HCT116 (cell line): ENCODE results near the gene EPB41L5. TPM values are rescaled to one million over a fixed set of nuclear protein-coding genes. Genes with fewer than 3 reads are reported as not detected.
"Not testable (repeated sequence)": the region's sequence is repeated elsewhere in the genome, so short reads cannot be mapped to it uniquely, and the experiment has no call there.

Experiments
- ATAC-seq: fragments of 200-7000 bp; cut with Tn5 transposase; 2 replicates; pipeline ENCODE4 v1.9.1; 2020; ENCODE audit warnings: mild to moderate bottlenecking, moderate library complexity
- BruUV-seq: library from RNA; stranded (reverse); fragments of 400-500 nt; replicated peaks from 2 replicates; lab custom pipeline; 2021; lab: Mats Ljungman, UMichigan
- CTCF ChIA-PET: fragments of 300-600 bp; sonication (Branson Sonifier 250); formaldehyde crosslinking; loops from one replicate; lab custom pipeline; 2021; ENCODE audit warnings: antibody characterized with exemption; lab: Charles Lee
- POLR2A ChIA-PET: fragments of 300-600, 350-600 bp; sonication (Branson Sonifier 250); formaldehyde crosslinking; loops from one replicate; lab custom pipeline; 2021; ENCODE audit warnings: antibody characterized with exemption; lab: Charles Lee
- RAD21 ChIA-PET, 2 experiments: fragments of 300-600 bp; sonication (Branson Sonifier 250); formaldehyde crosslinking; loops; one replicate each; lab custom pipeline; 2023; ENCODE audit warnings: low total read pairs in 2 of 2; ENCODE audit not compliant: uncharacterized antibody in 2 of 2, unreplicated experiment in 2 of 2, low non-redundant PET in 1 of 2; lab: Charles Lee
- DNase-seq: peaks from one replicate; pipeline ENCODE4 v3.0.0-alpha.2; 2010; ENCODE audit warnings: low read depth, low spot score
- H2AFZ ChIP-seq: fragments of 200-600 bp; shearing (Covaris generic), sonication (generic); 2 replicates; pipeline ENCODE4 v1.6.1; 2017; ENCODE audit warnings: low read depth, mixed run types, mixed read lengths, antibody characterized with exemption, low read length; ENCODE audit not compliant: poor library complexity, severe bottlenecking
- H3K27ac ChIP-seq: 2 replicates; pipeline ENCODE4 v1.5.1; 2012; ENCODE audit warnings: low read depth, low read length
- H3K27me3 ChIP-seq: fragments of 200-600 bp; sonication (generic); 2 replicates; pipeline ENCODE4 v1.6.1; 2016; ENCODE audit warnings: mixed run types, low read length, mixed read lengths; ENCODE audit not compliant: insufficient read depth
- H3K36me3 ChIP-seq, 2 experiments: fragments of 200-500 bp in 1 of 2; fragments of 200-600 bp in 1 of 2; sonication (Bioruptor generic) in 1 of 2; sonication (generic) in 1 of 2; 2 replicates each; pipeline versions ENCODE4 v1.5.1 to v1.6.1; 2014 to 2016; ENCODE audit warnings: low read length in 2 of 2, inconsistent platforms in 1 of 2, mixed read lengths in 1 of 2, mixed run types in 1 of 2; ENCODE audit not compliant: insufficient read depth in 2 of 2, control insufficient read depth in 1 of 2
- H3K4me1 ChIP-seq, 2 experiments: fragments of 200-600 bp in 1 of 2; sonication (generic) in 1 of 2; 2 replicates each; pipeline versions ENCODE4 v1.5.1 to v1.6.1; 2012 to 2017; ENCODE audit warnings: low read length in 2 of 2, inconsistent platforms in 1 of 2, mild to moderate bottlenecking in 1 of 2, mixed read lengths in 1 of 2, mixed run types in 1 of 2, moderate library complexity in 1 of 2; ENCODE audit not compliant: insufficient read depth in 2 of 2, control insufficient read depth in 1 of 2
- H3K4me2 ChIP-seq: fragments of 200-600 bp; sonication (generic); 2 replicates; pipeline ENCODE4 v1.6.1; 2017; ENCODE audit warnings: mixed run types, low read length, mixed read lengths
- H3K4me3 ChIP-seq, 2 experiments: fragments of 200-600 bp in 1 of 2; sonication (generic) in 1 of 2; replicated peaks in 1 of 2; 2 replicates each; pipeline ENCODE4 v1.5.1; 2011 to 2016; ENCODE audit warnings: low read length in 2 of 2, control low read depth in 1 of 2, low read depth in 1 of 2, mild to moderate bottlenecking in 1 of 2, mixed read lengths in 1 of 2, mixed run types in 1 of 2
- H3K79me2 ChIP-seq: fragments of 200-600 bp; sonication (generic); 2 replicates; pipeline ENCODE4 v1.6.1; 2017; ENCODE audit warnings: mild to moderate bottlenecking, mixed run types, low read length, moderate library complexity, mixed read lengths; ENCODE audit not compliant: insufficient read depth
- H3K9ac ChIP-seq: fragments of 200-600 bp; sonication (generic); 2 replicates; pipeline ENCODE4 v1.6.1; 2016; ENCODE audit warnings: low read length, mixed read lengths
- H3K9me2 ChIP-seq: fragments of 200-600 bp; sonication (generic), shearing (Covaris generic); 2 replicates; pipeline ENCODE4 v1.6.1; 2017; ENCODE audit warnings: mixed run types, mild to moderate bottlenecking, moderate library complexity; ENCODE audit not compliant: insufficient read depth
- H3K9me3 ChIP-seq, 2 experiments: fragments of 200-500 bp in 1 of 2; fragments of 200-600 bp in 1 of 2; sonication (Bioruptor generic) in 1 of 2; sonication (generic) in 1 of 2; 2 replicates each; pipeline ENCODE4 v1.6.1; 2014 to 2017; ENCODE audit warnings: low read length in 2 of 2, mixed read lengths in 2 of 2, inconsistent platforms in 1 of 2, low read depth in 1 of 2, mild to moderate bottlenecking in 1 of 2, mixed run types in 1 of 2, moderate library complexity in 1 of 2; ENCODE audit not compliant: control insufficient read depth in 1 of 2, insufficient read depth in 1 of 2
- H4K20me1 ChIP-seq: fragments of 200-600 bp; sonication (generic), shearing (Covaris generic); 2 replicates; pipeline ENCODE4 v1.6.1; 2017; ENCODE audit warnings: mixed run types, mild to moderate bottlenecking, moderate library complexity; ENCODE audit not compliant: insufficient read depth
- CBX3 ChIP-seq: IDR thresholded peaks from 2 replicates; pipeline ENCODE4 v1.6.1; 2012; ENCODE audit warnings: low read depth
- CEBPB ChIP-seq: IDR thresholded peaks from 2 replicates; pipeline ENCODE4 v1.6.1; 2012; ENCODE audit warnings: low read depth
- EZH2phosphoT487 ChIP-seq: fragments of 200-600 bp; IDR thresholded peaks from 2 replicates; pipeline ENCODE4 v1.6.1; 2018; ENCODE audit warnings: antibody characterized with exemption, borderline replicate concordance
- FOSL1 ChIP-seq: IDR thresholded peaks from 2 replicates; pipeline ENCODE4 v1.6.1; 2012; ENCODE audit warnings: low read depth
- POLR2A ChIP-seq: IDR thresholded peaks from 2 replicates; pipeline ENCODE4 v1.7.0; 2011; ENCODE audit warnings: borderline replicate concordance; ENCODE audit not compliant: insufficient read depth, insufficient read length; ENCODE audit errors: extremely low read depth
- SIN3A ChIP-seq: IDR thresholded peaks from 2 replicates; pipeline ENCODE4 v1.6.1; 2012; ENCODE audit warnings: low read depth
- ZNF274 ChIP-seq: fragments of 200-500 bp; sonication (Bioruptor generic); IDR thresholded peaks from 2 replicates; pipeline ENCODE4 v1.6.1; 2014; ENCODE audit warnings: mild to moderate bottlenecking, low read depth, low read length, inconsistent platforms
- intact Hi-C: fragments of 100-400 bp; cut with micrococcal nuclease; formaldehyde crosslinking; loops from 2 replicates; pipeline ENCODE4 v1.10.0; 2022
- total RNA-seq: library from RNA; stranded (reverse); gene quantifications from one replicate; pipeline ENCODE4 v1.2.1, GENCODE V29; 2021; ENCODE audit not compliant: unreplicated experiment
- TF ChIP-seq, protein P1 (sequence below): IDR thresholded peaks from 2 replicates; pipeline ENCODE4 v1.6.1; 2012

EPB41L5 gene
- total RNA-seq, 1 experiment from 2014 or later: 14.7 TPM

- Histone ChIP-seq H3K27me3 (no peaks in the 10 kb centered on the region), H3K9ac (no peak overlapping the region), H3K4me2 (no peak overlapping the region), H3K79me2 (no peaks in the 10 kb centered on the region), H3K4me1 (no peaks in the 10 kb centered on the region), H2AFZ (no peak overlapping the region), H3K36me3 (peaks cover 0 to 14% of the 10 kb centered on the region in 2 experiments; a peak in 1 of 4 replicates), H3K4me3 (no peak overlapping the region), H3K27ac (no peak overlapping the region), H3K9me3 (peaks cover 0 to 3% of the 10 kb centered on the region in 2 experiments; a peak in 1 of 4 replicates), H4K20me1 (no peaks in the 10 kb centered on the region), H3K9me2 (no peaks in the 10 kb centered on the region)
- no peak for TF ChIP-seq CBX3
- no peak for TF ChIP-seq EZH2phosphoT487
- no peak for TF ChIP-seq ZNF274
- no peak for TF ChIP-seq SIN3A
- TF ChIP-seq, protein P1, sequence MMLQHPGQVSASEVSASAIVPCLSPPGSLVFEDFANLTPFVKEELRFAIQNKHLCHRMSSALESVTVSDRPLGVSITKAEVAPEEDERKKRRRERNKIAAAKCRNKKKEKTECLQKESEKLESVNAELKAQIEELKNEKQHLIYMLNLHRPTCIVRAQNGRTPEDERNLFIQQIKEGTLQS: no peak
- no peak for TF ChIP-seq CEBPB
- TF ChIP-seq FOSL1: no peak
- TF ChIP-seq POLR2A: no peak
- ChIA-PET POLR2A (no interaction called here), RAD21 (no interaction called here), CTCF (no interaction called here)
- DNase-seq (no peak), ATAC-seq (no peak)
- BruUV-seq: no TSS peak
- intact Hi-C loops: no loop called here
These were observed 142.4 kb downstream of the EPB41L5 start for GRCh38 chr2:120155308-120155707.

DNA sequence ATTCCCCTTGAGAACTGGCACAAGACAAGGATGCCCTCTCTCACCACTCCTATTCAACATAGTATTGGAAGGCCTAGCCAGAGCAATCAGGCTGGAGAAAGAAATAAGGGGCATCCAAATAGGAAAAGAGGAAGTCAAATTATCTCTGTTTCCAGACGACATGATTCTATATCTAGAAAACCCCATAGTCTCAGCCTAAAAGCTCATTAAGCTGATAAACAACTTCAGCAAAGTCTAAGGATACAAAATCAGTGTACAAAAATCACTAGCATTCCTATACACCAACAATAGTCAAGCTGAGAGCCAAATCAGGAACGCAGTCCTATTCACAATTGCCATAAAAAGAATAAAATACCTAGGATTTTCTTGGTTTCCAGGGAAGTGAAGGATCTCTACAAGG lies 145.8 kb downstream of the EPB41L5 start:
- H3K36me3 ChIP-seq: peaks cover 0 to 14% of the 10 kb centered on the region in 2 experiments; a peak in 1 of 4 replicates
- CTCF ChIA-PET, POLR2A ChIA-PET: not testable (repeated sequence)

More for the DNA sequence above, 145.8 kb downstream of the EPB41L5 start:
- H3K27me3 ChIP-seq, H4K20me1 ChIP-seq, H3K4me2 ChIP-seq, H3K9me3 ChIP-seq, H3K27ac ChIP-seq, intact Hi-C loops, RAD21 ChIA-PET, H3K4me1 ChIP-seq, ATAC-seq, H3K9ac ChIP-seq, H2AFZ ChIP-seq, H3K9me2 ChIP-seq, BruUV-seq, H3K4me3 ChIP-seq, H3K79me2 ChIP-seq, DNase-seq: not testable (repeated sequence)
